ENCODE results near the gene PCDHB11. TPM values are rescaled to one million over a fixed set of nuclear protein-coding genes. Genes with fewer than 3 reads are reported as not detected.

Gene PCDHB11
- total RNA-seq, 6 experiments from 2014 or later, result 0.33 to 0.54 (median 0.47) TPM

DNA sequence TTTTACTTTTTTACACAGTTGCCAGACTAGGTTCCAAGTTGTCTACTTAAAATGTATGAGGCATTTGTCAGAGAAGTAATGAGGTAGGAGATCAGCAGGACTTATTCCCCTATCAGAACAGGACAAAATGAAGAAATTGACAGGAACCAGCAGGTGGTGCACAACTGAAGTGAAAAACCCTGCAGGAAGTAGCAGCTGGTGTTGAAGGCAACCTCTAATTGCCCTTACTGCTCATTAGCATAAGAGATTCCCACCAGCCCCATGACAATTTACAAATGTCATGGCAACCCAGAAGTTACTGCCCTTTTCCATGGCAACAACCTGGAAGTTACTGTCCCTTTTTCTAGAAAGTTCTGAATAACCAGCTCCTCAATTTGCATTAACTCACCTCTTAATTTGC is 51.1 kb downstream of the PCDHB11 start:
- Mint-ChIP-seq H3K4me3 (no peak overlapping the region), H3K4me1 (ENCODE audit: low read depth) (no peaks in the 10 kb centered on the region), H3K27ac (no peak overlapping the region), H3K36me3 (ENCODE audit: low read depth) (peaks cover 48% of the 10 kb centered on the region), H3K9me3 (peaks cover 88% of the 10 kb centered on the region), H3K27me3 (ENCODE audit: insufficient read depth) (no peaks in the 10 kb centered on the region; the same call in 1 of the 2 replicates)
- no peak for DNase-seq
- TF ChIP-seq CTCF (IDR thresholded peaks at IDR 0.05), result no peak

Other genes starting within 250 kb of the PCDHB11 start
- gene PCDHAC2, start 233.2 kb upstream of the PCDHB11 start, total RNA-seq (2021; fragmentation: NEBNext Ultra II Directional; extraction: Animal tissue kit (Norgen Biotek cat#: 25700)), result not detected
- not detected for gene PCDHB1, start 148.3 kb upstream of the PCDHB11 start, total RNA-seq (2021; fragmentation: NEBNext Ultra II Directional; extraction: Animal tissue kit (Norgen Biotek cat#: 25700))
- gene PCDHB2, start 105.0 kb upstream of the PCDHB11 start, total RNA-seq (2021; fragmentation: NEBNext Ultra II Directional; extraction: Animal tissue kit (Norgen Biotek cat#: 25700)), result 1 to 10 TPM; 4.1 to 8.6 (median 5.3) TPM
- gene PCDHB3, start 99.2 kb upstream of the PCDHB11 start, total RNA-seq (2021; fragmentation: NEBNext Ultra II Directional; extraction: Animal tissue kit (Norgen Biotek cat#: 25700)), result under 1 TPM; 0.20 to 0.36 (median 0.30) TPM
- under 1 TPM; 0.24 to 0.80 (median 0.51) TPM for gene PCDHB4, start 77.8 kb upstream of the PCDHB11 start, total RNA-seq (2021; fragmentation: NEBNext Ultra II Directional; extraction: Animal tissue kit (Norgen Biotek cat#: 25700))
- under 1 TPM; 0.08 to 0.43 (median 0.23) TPM for gene PCDHB5, start 64.4 kb upstream of the PCDHB11 start, total RNA-seq (2021; fragmentation: NEBNext Ultra II Directional; extraction: Animal tissue kit (Norgen Biotek cat#: 25700))
- under 1 TPM; 0.14 to 0.94 (median 0.70) TPM for gene PCDHB6, start 49.6 kb upstream of the PCDHB11 start, total RNA-seq (2021; fragmentation: NEBNext Ultra II Directional; extraction: Animal tissue kit (Norgen Biotek cat#: 25700))
- under 1 TPM; 0.38 to 0.97 (median 0.46) TPM for gene PCDHB7, start 27.0 kb upstream of the PCDHB11 start, total RNA-seq (2021; fragmentation: NEBNext Ultra II Directional; extraction: Animal tissue kit (Norgen Biotek cat#: 25700))
- gene PCDHB8, start 21.8 kb upstream of the PCDHB11 start, total RNA-seq (2021; fragmentation: NEBNext Ultra II Directional; extraction: Animal tissue kit (Norgen Biotek cat#: 25700)), result 1 to 10 TPM in 4 of 6 experiments, under 1 TPM in 2; 0.88 to 2.9 (median 2.1) TPM
- gene PCDHB16, start 17.2 kb upstream of the PCDHB11 start, total RNA-seq (2021; fragmentation: NEBNext Ultra II Directional; extraction: Animal tissue kit (Norgen Biotek cat#: 25700)), result 1 to 10 TPM; 1.7 to 4.0 (median 3.5) TPM
- gene PCDHB9, start 12.5 kb upstream of the PCDHB11 start, total RNA-seq (2021; fragmentation: NEBNext Ultra II Directional; extraction: Animal tissue kit (Norgen Biotek cat#: 25700)), result 1 to 10 TPM; 1.0 to 2.5 (median 1.6) TPM
- gene PCDHB10, start 7.3 kb upstream of the PCDHB11 start, total RNA-seq (2021; fragmentation: NEBNext Ultra II Directional; extraction: Animal tissue kit (Norgen Biotek cat#: 25700)), result 1 to 10 TPM in 4 of 6 experiments, under 1 TPM in 2; 0.78 to 1.3 (median 1.1) TPM
- under 1 TPM; 0.51 to 0.83 (median 0.63) TPM for gene PCDHB12, start 9.1 kb downstream of the PCDHB11 start, total RNA-seq (2021; fragmentation: NEBNext Ultra II Directional; extraction: Animal tissue kit (Norgen Biotek cat#: 25700))
- 1 to 10 TPM; 3.0 to 4.5 (median 3.8) TPM for gene PCDHB13, start 14.3 kb downstream of the PCDHB11 start, total RNA-seq (2021; fragmentation: NEBNext Ultra II Directional; extraction: Animal tissue kit (Norgen Biotek cat#: 25700))
- 1 to 10 TPM; 1.8 to 3.5 (median 2.7) TPM for gene PCDHB14, start 23.7 kb downstream of the PCDHB11 start, total RNA-seq (2021; fragmentation: NEBNext Ultra II Directional; extraction: Animal tissue kit (Norgen Biotek cat#: 25700))
- 1 to 10 TPM in 3 of 6 experiments, under 1 TPM in 3; 0.45 to 1.4 (median 0.99) TPM for gene PCDHB15, start 45.8 kb downstream of the PCDHB11 start, total RNA-seq (2021; fragmentation: NEBNext Ultra II Directional; extraction: Animal tissue kit (Norgen Biotek cat#: 25700))
- under 1 TPM in 1 of 6 experiments, not detected in 5; 0.17 TPM for gene SLC25A2, start 104.4 kb downstream of the PCDHB11 start, total RNA-seq (2021; fragmentation: NEBNext Ultra II Directional; extraction: Animal tissue kit (Norgen Biotek cat#: 25700))
- gene TAF7, start 121.2 kb downstream of the PCDHB11 start, total RNA-seq (2021; fragmentation: NEBNext Ultra II Directional; extraction: Animal tissue kit (Norgen Biotek cat#: 25700)), result 10 to 100 TPM; 72.7 to 98.9 (median 74.8) TPM
- gene PCDHGA1, start 130.9 kb downstream of the PCDHB11 start, total RNA-seq (2021; fragmentation: NEBNext Ultra II Directional; extraction: Animal tissue kit (Norgen Biotek cat#: 25700)), result 1 to 10 TPM in 4 of 6 experiments, under 1 TPM in 2; 0.91 to 1.6 (median 1.2) TPM
- 1 to 10 TPM; 1.3 to 3.7 (median 1.5) TPM for gene PCDHGA2, start 139.1 kb downstream of the PCDHB11 start, total RNA-seq (2021; fragmentation: NEBNext Ultra II Directional; extraction: Animal tissue kit (Norgen Biotek cat#: 25700))
- 10 to 100 TPM in 1 of 6 experiments, 1 to 10 TPM in 5; 1.9 to 10.2 (median 2.7) TPM for gene PCDHGA3, start 144.2 kb downstream of the PCDHB11 start, total RNA-seq (2021; fragmentation: NEBNext Ultra II Directional; extraction: Animal tissue kit (Norgen Biotek cat#: 25700))
- gene PCDHGB1, start 150.5 kb downstream of the PCDHB11 start, total RNA-seq (2021; fragmentation: NEBNext Ultra II Directional; extraction: Animal tissue kit (Norgen Biotek cat#: 25700)), result 1 to 10 TPM; 2.6 to 4.5 (median 3.4) TPM
- 1 to 10 TPM; 3.6 to 6.3 (median 5.2) TPM for gene PCDHGA4, start 155.4 kb downstream of the PCDHB11 start, total RNA-seq (2021; fragmentation: NEBNext Ultra II Directional; extraction: Animal tissue kit (Norgen Biotek cat#: 25700))
- gene PCDHGB2, start 160.4 kb downstream of the PCDHB11 start, total RNA-seq (2021; fragmentation: NEBNext Ultra II Directional; extraction: Animal tissue kit (Norgen Biotek cat#: 25700)), result 10 to 100 TPM in 1 of 6 experiments, 1 to 10 TPM in 5; 4.4 to 10.3 (median 5.5) TPM
- 1 to 10 TPM in 3 of 6 experiments, under 1 TPM in 3; 0.74 to 1.8 (median 1.0) TPM for gene PCDHGA5, start 164.5 kb downstream of the PCDHB11 start, total RNA-seq (2021; fragmentation: NEBNext Ultra II Directional; extraction: Animal tissue kit (Norgen Biotek cat#: 25700))
- gene PCDHGB3, start 170.6 kb downstream of the PCDHB11 start, total RNA-seq (2021; fragmentation: NEBNext Ultra II Directional; extraction: Animal tissue kit (Norgen Biotek cat#: 25700)), result 1 to 10 TPM; 3.9 to 4.5 (median 4.3) TPM
- 1 to 10 TPM; 1.8 to 2.8 (median 2.8) TPM for gene PCDHGA6, start 174.3 kb downstream of the PCDHB11 start, total RNA-seq (2021; fragmentation: NEBNext Ultra II Directional; extraction: Animal tissue kit (Norgen Biotek cat#: 25700))
- gene PCDHGA7, start 183.1 kb downstream of the PCDHB11 start, total RNA-seq (2021; fragmentation: NEBNext Ultra II Directional; extraction: Animal tissue kit (Norgen Biotek cat#: 25700)), result 10 to 100 TPM in 4 of 6 experiments, 1 to 10 TPM in 2; 2.4 to 12.5 (median 11.6) TPM
- 10 to 100 TPM in 4 of 6 experiments, 1 to 10 TPM in 2; 2.4 to 19.6 (median 16.6) TPM for gene PCDHGB4, start 188.1 kb downstream of the PCDHB11 start, total RNA-seq (2021; fragmentation: NEBNext Ultra II Directional; extraction: Animal tissue kit (Norgen Biotek cat#: 25700))
- 1 to 10 TPM in 1 of 6 experiments, under 1 TPM in 5; 0.52 to 1.0 (median 0.90) TPM for gene PCDHGA8, start 193.0 kb downstream of the PCDHB11 start, total RNA-seq (2021; fragmentation: NEBNext Ultra II Directional; extraction: Animal tissue kit (Norgen Biotek cat#: 25700))
- 10 to 100 TPM in 2 of 6 experiments, 1 to 10 TPM in 4; 8.8 to 14.6 (median 9.6) TPM for gene PCDHGB5, start 198.3 kb downstream of the PCDHB11 start, total RNA-seq (2021; fragmentation: NEBNext Ultra II Directional; extraction: Animal tissue kit (Norgen Biotek cat#: 25700))
- 1 to 10 TPM in 2 of 6 experiments, under 1 TPM in 4; 0.69 to 1.6 (median 0.88) TPM for gene PCDHGA9, start 203.2 kb downstream of the PCDHB11 start, total RNA-seq (2021; fragmentation: NEBNext Ultra II Directional; extraction: Animal tissue kit (Norgen Biotek cat#: 25700))
- gene PCDHGB6, start 208.4 kb downstream of the PCDHB11 start, total RNA-seq (2021; fragmentation: NEBNext Ultra II Directional; extraction: Animal tissue kit (Norgen Biotek cat#: 25700)), result 1 to 10 TPM in 4 of 6 experiments, under 1 TPM in 2; 0.79 to 1.4 (median 1.1) TPM
- gene PCDHGA10, start 213.4 kb downstream of the PCDHB11 start, total RNA-seq (2021; fragmentation: NEBNext Ultra II Directional; extraction: Animal tissue kit (Norgen Biotek cat#: 25700)), result 1 to 10 TPM in 1 of 6 experiments, under 1 TPM in 5; 0.61 to 1.3 (median 0.78) TPM
- gene PCDHGB7, start 218.1 kb downstream of the PCDHB11 start, total RNA-seq (2021; fragmentation: NEBNext Ultra II Directional; extraction: Animal tissue kit (Norgen Biotek cat#: 25700)), result 10 to 100 TPM in 2 of 6 experiments, 1 to 10 TPM in 4; 5.8 to 21.7 (median 6.8) TPM
- gene PCDHGA11, start 221.4 kb downstream of the PCDHB11 start, total RNA-seq (2021; fragmentation: NEBNext Ultra II Directional; extraction: Animal tissue kit (Norgen Biotek cat#: 25700)), result 10 to 100 TPM in 3 of 6 experiments, 1 to 10 TPM in 3; 2.3 to 11.4 (median 9.8) TPM
- gene PCDHGA12, start 230.9 kb downstream of the PCDHB11 start, total RNA-seq (2021; fragmentation: NEBNext Ultra II Directional; extraction: Animal tissue kit (Norgen Biotek cat#: 25700)), result 10 to 100 TPM in 4 of 6 experiments, 1 to 10 TPM in 2; 8.8 to 21.0 (median 18.9) TPM